HepG2 (cell line): Measurements from ENCODE around the gene KRTAP12-1. TPM values are rescaled to one million over a fixed set of nuclear protein-coding genes. Genes with fewer than 3 reads are reported as not detected.

Experiments used
- CBX2 ChIP-seq, 2 experiments: fragments of 200-600 bp in 1 of 2; sonication (generic); formaldehyde crosslinking in 1 of 2; IDR thresholded peaks; 2 replicates each; pipeline versions ENCODE4 v1.7.0 to v1.8.1; 2018 to 2022; ENCODE audit warnings: low read depth in 2 of 2, low read length in 1 of 2, mild to moderate bottlenecking in 1 of 2, missing genetic modification reagents in 1 of 2
- CHD4 ChIP-seq: fragments of 200-600 bp; sonication (generic); IDR thresholded peaks from 2 replicates; pipeline ENCODE4 v1.7.0; 2017; ENCODE audit warnings: mild to moderate bottlenecking, low read length, borderline replicate concordance
- GLI4 ChIP-seq: sonication (generic); formaldehyde crosslinking; IDR thresholded peaks from 2 replicates; pipeline ENCODE4 v1.5.1; 2020; ENCODE audit warnings: missing genetic modification reagents, mild to moderate bottlenecking, moderate library complexity, borderline replicate concordance
- MYPOP ChIP-seq: sonication (generic); formaldehyde crosslinking; IDR thresholded peaks from 2 replicates; pipeline ENCODE4 v1.8.1; 2023; ENCODE audit warnings: mild to moderate bottlenecking, moderate library complexity, missing genetic modification reagents
- SP5 ChIP-seq: IDR thresholded peaks from 2 replicates; pipeline ENCODE4 v1.6.1; 2016; ENCODE audit warnings: low read depth, borderline replicate concordance
- ZNF280D ChIP-seq: sonication (generic); formaldehyde crosslinking; IDR thresholded peaks from 2 replicates; pipeline ENCODE4 v1.5.1; 2020; ENCODE audit warnings: mild to moderate bottlenecking, missing genetic modification reagents
- ZNF343 ChIP-seq: sonication (generic); formaldehyde crosslinking; IDR thresholded peaks from 2 replicates; pipeline ENCODE4 v1.4.0; 2020; ENCODE audit warnings: mild to moderate bottlenecking, missing genetic modification reagents
- ZSCAN9 ChIP-seq: IDR thresholded peaks from 2 replicates; pipeline ENCODE4 v1.6.1; 2016; ENCODE audit warnings: borderline replicate concordance
- polyA plus RNA-seq, 8 experiments: library from polyadenylated mRNA; depleted of rRNA in 3 of 8; stranded (reverse) in 7 of 8; unstranded in 1 of 8; fragments of >200 nt; fragmentation: Illumina TruSeq in 4 of 8; extraction: Trizol in 4 of 8; gene quantifications; 2 replicates each; pipeline versions ENCODE4 v1.2.1 to v1.2.3, GENCODE V29; 2011 to 2016; ENCODE audit warnings: low read depth in 4 of 8, missing spikeins in 1 of 8, mixed read lengths in 1 of 8; ENCODE audit not compliant: insufficient read depth in 1 of 8
- total RNA-seq, 5 experiments: library from RNA; depleted of rRNA; stranded (reverse); fragments of >200 nt; fragmentation: Illumina TruSeq; extraction: Trizol; gene quantifications; 2 replicates each; pipeline ENCODE4 v1.2.3, GENCODE V29; 2016; ENCODE audit warnings: low read depth in 1 of 5
- TF ChIP-seq, protein P1 (sequence below): IDR thresholded peaks from 2 replicates; pipeline ENCODE4 v1.6.1; 2012; ENCODE audit warnings: low read length, improper control_type of control experiment
- TF ChIP-seq, protein P2 (sequence below): sonication (generic); formaldehyde crosslinking; IDR thresholded peaks from 2 replicates; pipeline ENCODE4 v1.4.0; 2020; ENCODE audit warnings: missing genetic modification reagents
- TF ChIP-seq, protein P3 (sequence below): sonication (generic); formaldehyde crosslinking; IDR thresholded peaks from 2 replicates; pipeline ENCODE4 v1.4.0; 2020; ENCODE audit warnings: missing genetic modification reagents

Gene KRTAP12-1
- total and polyA plus RNA-seq, 2 of the 13 experiments (the other 11 are each of a cell fraction or from before 2014, with no cell fraction given) = not detected

DNA sequence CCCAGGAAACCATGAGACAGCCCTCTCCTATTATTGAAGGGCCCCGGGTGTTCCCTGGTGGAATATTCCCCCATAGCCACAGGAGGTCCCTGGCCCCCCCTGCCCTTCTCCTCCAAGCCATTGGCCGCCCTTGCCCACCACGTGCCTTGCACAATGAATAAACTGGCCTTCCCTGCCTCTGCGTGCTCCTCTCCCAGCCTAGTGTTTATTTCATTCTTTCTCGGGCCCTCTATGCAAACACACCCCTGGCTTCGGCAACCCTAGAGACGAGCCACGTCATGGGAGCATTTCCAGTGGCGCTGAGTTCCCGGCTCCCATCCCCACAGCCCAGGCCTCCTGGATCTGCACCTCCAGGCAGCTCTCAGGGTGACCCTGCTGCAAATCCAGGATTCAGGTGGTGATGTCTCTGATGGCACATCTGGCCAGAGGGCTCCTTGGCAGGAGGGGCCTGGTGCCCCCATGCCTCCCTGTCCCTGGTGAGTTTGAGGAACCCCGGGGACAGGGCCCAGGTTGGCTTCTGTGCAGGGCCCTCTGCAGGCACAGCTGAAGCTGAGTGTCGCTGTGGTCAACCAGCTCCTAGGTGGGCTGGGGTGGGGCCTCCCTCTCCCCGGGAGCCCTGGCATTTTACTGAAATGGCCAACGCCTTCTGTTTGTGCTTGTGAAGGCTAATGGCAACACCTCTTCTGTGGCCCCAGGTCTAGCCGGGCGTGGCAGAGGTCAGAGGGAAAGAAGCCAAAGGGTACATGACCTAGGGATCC is 21.2 kb upstream of the KRTAP12-1 start (continued):
- TF ChIP-seq, protein P1, sequence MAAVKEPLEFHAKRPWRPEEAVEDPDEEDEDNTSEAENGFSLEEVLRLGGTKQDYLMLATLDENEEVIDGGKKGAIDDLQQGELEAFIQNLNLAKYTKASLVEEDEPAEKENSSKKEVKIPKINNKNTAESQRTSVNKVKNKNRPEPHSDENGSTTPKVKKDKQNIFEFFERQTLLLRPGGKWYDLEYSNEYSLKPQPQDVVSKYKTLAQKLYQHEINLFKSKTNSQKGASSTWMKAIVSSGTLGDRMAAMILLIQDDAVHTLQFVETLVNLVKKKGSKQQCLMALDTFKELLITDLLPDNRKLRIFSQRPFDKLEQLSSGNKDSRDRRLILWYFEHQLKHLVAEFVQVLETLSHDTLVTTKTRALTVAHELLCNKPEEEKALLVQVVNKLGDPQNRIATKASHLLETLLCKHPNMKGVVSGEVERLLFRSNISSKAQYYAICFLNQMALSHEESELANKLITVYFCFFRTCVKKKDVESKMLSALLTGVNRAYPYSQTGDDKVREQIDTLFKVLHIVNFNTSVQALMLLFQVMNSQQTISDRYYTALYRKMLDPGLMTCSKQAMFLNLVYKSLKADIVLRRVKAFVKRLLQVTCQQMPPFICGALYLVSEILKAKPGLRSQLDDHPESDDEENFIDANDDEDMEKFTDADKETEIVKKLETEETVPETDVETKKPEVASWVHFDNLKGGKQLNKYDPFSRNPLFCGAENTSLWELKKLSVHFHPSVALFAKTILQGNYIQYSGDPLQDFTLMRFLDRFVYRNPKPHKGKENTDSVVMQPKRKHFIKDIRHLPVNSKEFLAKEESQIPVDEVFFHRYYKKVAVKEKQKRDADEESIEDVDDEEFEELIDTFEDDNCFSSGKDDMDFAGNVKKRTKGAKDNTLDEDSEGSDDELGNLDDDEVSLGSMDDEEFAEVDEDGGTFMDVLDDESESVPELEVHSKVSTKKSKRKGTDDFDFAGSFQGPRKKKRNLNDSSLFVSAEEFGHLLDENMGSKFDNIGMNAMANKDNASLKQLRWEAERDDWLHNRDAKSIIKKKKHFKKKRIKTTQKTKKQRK = no peak
- TF ChIP-seq, protein P2, sequence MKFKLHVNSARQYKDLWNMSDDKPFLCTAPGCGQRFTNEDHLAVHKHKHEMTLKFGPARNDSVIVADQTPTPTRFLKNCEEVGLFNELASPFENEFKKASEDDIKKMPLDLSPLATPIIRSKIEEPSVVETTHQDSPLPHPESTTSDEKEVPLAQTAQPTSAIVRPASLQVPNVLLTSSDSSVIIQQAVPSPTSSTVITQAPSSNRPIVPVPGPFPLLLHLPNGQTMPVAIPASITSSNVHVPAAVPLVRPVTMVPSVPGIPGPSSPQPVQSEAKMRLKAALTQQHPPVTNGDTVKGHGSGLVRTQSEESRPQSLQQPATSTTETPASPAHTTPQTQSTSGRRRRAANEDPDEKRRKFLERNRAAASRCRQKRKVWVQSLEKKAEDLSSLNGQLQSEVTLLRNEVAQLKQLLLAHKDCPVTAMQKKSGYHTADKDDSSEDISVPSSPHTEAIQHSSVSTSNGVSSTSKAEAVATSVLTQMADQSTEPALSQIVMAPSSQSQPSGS (CRISPR knock-in tag) = no peak
- 0 out of 2 replicates have a peak, but pooled peaks have one; percentile 36 for TF ChIP-seq ZSCAN9 (CRISPR knock-in tag)
- TF ChIP-seq ZNF343 (CRISPR knock-in tag) = no peak
- TF ChIP-seq CHD4 = no peak
- TF ChIP-seq GLI4 (CRISPR knock-in tag) = peak; percentile 94; the same call in 1 of the 2 replicates
- no peak for TF ChIP-seq CBX2 (IDR thresholded peaks at IDR 0.05; ENCODE audit: low read depth, low read length)
- no peak for TF ChIP-seq CBX2 (CRISPR knock-in tag; IDR thresholded peaks at IDR 0.05; ENCODE audit: low read depth)
- TF ChIP-seq SP5 (CRISPR knock-in tag) = no peak
- TF ChIP-seq, protein P3, sequence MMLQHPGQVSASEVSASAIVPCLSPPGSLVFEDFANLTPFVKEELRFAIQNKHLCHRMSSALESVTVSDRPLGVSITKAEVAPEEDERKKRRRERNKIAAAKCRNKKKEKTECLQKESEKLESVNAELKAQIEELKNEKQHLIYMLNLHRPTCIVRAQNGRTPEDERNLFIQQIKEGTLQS (CRISPR knock-in tag) = no peak
- 0 out of 2 replicates have a peak, but pooled peaks have one; percentile 53 for TF ChIP-seq MYPOP (CRISPR knock-in tag)
- no peak for TF ChIP-seq ZNF280D
